ENCODE data around the gene POMP.

DNA sequence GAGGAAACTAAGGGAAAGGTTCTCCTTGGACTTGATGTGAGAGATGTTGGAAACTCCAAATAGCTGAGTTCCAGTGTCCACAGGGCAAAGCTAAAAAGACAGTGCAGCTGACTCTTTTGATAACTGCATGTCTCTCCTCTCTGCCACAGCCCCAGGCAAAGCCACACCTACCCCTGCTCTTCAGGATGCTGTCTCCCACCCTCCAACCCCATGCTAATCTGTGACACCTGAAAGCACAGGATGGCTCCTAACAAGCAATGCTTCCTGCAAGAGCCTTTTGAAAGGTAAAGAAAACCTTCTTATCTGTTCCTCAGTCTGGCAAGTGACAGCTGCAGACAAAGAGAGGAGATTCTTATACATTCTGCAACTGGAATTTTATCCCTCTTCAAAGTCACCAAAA lies 45.4 kb downstream of the POMP start:
- TF ChIP-seq CTCF (IDR thresholded peaks at IDR 0.05) (no peak), POLR2A (IDR thresholded peaks at IDR 0.05) (no peak), POLR2AphosphoS5 (IDR thresholded peaks at IDR 0.05) (no peak)
